ENCODE measurements around the gene ZRANB3.

GRCh38 chr2:135252805-135253458 is 278.1 kb downstream of the ZRANB3 start:
- no peak for TF ChIP-seq CTCF (optimal IDR thresholded peaks at IDR 0.05 in 1 of 3, IDR thresholded peaks at IDR 0.05 in 1 of 3, conservative IDR thresholded peaks at IDR 0.05 in 1 of 3; ENCODE audit: extremely low read depth in 1 of 3, insufficient read depth in 2 of 3, low read length in 3 of 3)
- no peak for TF ChIP-seq EZH2 (IDR thresholded peaks at IDR 0.05; ENCODE audit: low read length)
